Coronary artery (tissue), 2 donors: ENCODE data around the gene PIGT.
A peak's percentile ranks its signal among the peaks of the same experiment; 100 is the strongest.
"Not testable (repeated sequence)": the region's sequence is repeated elsewhere in the genome, so short reads cannot be mapped to it uniquely, and the experiment has no call there.

ENCODE experiments used
- DNase-seq: peaks from one replicate; pipeline ENCODE4 v3.0.0-alpha.2; 2017; ENCODE audit warnings: low spot score
- H3K27ac ChIP-seq, 2 donors: fragments of 200-600 bp; sonication (generic); one replicate each; pipeline ENCODE4 v1.5.1; 2016 to 2019
- H3K4me3 ChIP-seq: fragments of 200-600 bp; sonication (generic); 2 replicates; pipeline ENCODE4 v1.5.1; 2016; ENCODE audit warnings: mild to moderate bottlenecking, moderate library complexity
- TF ChIP-seq, protein P1 (sequence below): fragments of 200-600 bp; sonication (generic); IDR thresholded peaks from one replicate; pipeline ENCODE4 v1.5.1; 2019; ENCODE audit warnings: antibody characterized with exemption

Gene PIGT

DNA sequence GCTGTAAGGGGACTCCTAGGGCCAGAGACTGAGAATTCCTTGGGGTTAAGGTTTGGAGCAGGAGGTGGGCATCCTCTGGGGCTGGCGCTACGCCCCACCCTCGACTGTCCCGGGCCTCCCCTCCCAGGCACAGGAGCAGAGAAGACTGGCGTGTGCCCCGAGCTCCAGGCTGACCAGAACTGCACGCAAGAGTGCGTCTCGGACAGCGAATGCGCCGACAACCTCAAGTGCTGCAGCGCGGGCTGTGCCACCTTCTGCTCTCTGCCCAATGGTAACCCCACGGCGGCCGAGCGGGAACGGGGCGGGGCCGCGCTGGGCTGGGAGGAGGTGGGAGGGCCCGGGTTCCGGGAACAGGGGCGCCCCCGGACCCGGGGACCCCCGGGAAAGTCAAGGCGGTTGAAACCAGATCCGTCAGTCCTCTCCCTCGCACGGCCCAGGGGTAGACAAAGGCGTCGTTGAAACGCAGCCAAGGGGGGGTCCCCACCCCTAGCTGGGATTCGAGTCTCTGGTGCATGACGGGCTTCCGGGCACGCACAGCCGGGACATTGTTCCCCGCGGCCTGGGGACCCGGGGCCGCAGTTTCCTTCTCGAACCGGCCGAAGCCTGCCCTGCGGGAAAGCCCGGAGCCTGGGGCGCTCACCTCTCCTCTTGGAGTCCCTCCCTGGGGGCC, 54.5 kb downstream of the PIGT start:
- Histone ChIP-seq H3K4me3 (peak overlapping the region; percentile 71), H3K27ac (no peak overlapping the region)
- DNase-seq, result no peak
- TF ChIP-seq, protein P1, sequence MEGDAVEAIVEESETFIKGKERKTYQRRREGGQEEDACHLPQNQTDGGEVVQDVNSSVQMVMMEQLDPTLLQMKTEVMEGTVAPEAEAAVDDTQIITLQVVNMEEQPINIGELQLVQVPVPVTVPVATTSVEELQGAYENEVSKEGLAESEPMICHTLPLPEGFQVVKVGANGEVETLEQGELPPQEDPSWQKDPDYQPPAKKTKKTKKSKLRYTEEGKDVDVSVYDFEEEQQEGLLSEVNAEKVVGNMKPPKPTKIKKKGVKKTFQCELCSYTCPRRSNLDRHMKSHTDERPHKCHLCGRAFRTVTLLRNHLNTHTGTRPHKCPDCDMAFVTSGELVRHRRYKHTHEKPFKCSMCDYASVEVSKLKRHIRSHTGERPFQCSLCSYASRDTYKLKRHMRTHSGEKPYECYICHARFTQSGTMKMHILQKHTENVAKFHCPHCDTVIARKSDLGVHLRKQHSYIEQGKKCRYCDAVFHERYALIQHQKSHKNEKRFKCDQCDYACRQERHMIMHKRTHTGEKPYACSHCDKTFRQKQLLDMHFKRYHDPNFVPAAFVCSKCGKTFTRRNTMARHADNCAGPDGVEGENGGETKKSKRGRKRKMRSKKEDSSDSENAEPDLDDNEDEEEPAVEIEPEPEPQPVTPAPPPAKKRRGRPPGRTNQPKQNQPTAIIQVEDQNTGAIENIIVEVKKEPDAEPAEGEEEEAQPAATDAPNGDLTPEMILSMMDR, result no peak

DNA sequence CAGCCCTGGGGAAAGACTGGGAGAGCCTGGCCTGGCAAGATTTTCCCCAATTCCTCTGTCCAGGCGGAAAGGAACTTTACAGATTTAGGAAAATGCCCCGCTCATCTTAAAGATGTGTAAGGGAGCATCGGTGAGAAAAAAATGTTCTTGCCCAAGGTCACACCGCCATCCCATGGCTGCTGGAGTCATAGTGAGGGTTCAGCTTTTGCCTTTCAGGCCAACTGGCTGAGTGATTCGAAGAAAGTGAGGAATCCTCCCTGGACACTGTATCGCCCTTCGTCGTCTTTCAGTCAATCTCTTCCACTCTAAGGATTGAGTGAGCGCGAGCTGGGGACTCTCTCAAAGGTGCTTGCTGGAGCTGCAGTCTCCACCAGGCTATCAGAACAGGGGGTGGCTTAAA, 55.0 kb downstream of the PIGT start:
- TF ChIP-seq, protein P1, result no peak
- Histone ChIP-seq H3K4me3 (peak overlapping the region; percentile 71), H3K27ac (no peak overlapping the region)
- DNase-seq, result no peak

DNA sequence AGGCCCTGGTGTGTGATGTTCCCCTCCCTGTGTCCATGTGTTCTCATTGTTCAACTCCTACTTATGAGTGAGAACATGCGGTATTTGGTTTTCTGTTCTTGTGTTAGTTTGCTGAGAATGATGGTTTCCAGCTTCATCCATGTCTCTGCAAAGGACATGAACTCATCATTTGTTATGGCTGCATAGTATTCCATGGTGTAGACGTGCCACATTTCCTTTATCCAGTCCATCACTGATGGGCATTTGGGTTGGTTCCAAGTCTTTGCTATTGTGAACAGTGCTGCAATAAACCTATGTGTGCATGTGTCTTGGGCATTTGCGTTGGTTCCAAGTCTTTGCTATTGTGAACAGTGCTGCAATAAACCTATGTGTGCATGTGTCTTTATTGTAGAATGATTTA, 56.3 kb downstream of the PIGT start:
- not testable (repeated sequence) for DNase-seq, H3K27ac ChIP-seq, H3K4me3 ChIP-seq
